SK-N-SH treated with all-trans-retinoic acid at 6 μM for 48 hours (cell line): ENCODE results near the gene CCDC167.
"Not testable (repeated sequence)": the region's sequence is repeated elsewhere in the genome, so short reads cannot be mapped to it uniquely, and the experiment has no call there.

Experiments
- CSDC2 ChIP-seq: fragments of 250-450 bp; sonication (Bioruptor Pico); IDR thresholded peaks from 2 replicates; pipeline ENCODE4 v1.5.0; 2020; ENCODE audit warnings: mild to moderate bottlenecking, moderate library complexity
- GLIS3 ChIP-seq: fragments of 250-450 bp; sonication (Bioruptor Pico); IDR thresholded peaks from 2 replicates; pipeline ENCODE4 v1.5.0; 2020; ENCODE audit warnings: mild to moderate bottlenecking, moderate library complexity
- PATZ1 ChIP-seq: fragments of 250-450 bp; sonication (Bioruptor Pico); IDR thresholded peaks from 2 replicates; pipeline ENCODE4 v1.8.0; 2020; ENCODE audit warnings: mild to moderate bottlenecking, moderate library complexity, borderline replicate concordance
- PPARA ChIP-seq: fragments of 250-450 bp; sonication (Bioruptor Pico); IDR thresholded peaks from 2 replicates; pipeline ENCODE4 v1.5.0; 2020; ENCODE audit warnings: mild to moderate bottlenecking, borderline replicate concordance
- TOX ChIP-seq: fragments of 250-450 bp; sonication (Bioruptor Pico); IDR thresholded peaks from 2 replicates; pipeline ENCODE4 v1.8.0; 2021; ENCODE audit warnings: mild to moderate bottlenecking, moderate library complexity, borderline replicate concordance
- TSHZ2 ChIP-seq: fragments of 250-450 bp; sonication (Bioruptor Pico); IDR thresholded peaks from 2 replicates; pipeline ENCODE4 v1.5.0; 2020; ENCODE audit warnings: mild to moderate bottlenecking, moderate library complexity
- ZFP3 ChIP-seq: fragments of 250-450 bp; sonication (Bioruptor Pico); IDR thresholded peaks from 2 replicates; pipeline ENCODE4 v1.5.0; 2020; ENCODE audit warnings: mild to moderate bottlenecking, moderate library complexity
- ZFP30 ChIP-seq: fragments of 450-650 bp; formaldehyde crosslinking; IDR thresholded peaks from 2 replicates; pipeline ENCODE4 v1.5.0; 2022; ENCODE audit warnings: mild to moderate bottlenecking, moderate library complexity
- ZNF565 ChIP-seq: fragments of 450-650 bp; formaldehyde crosslinking; conservative IDR thresholded peaks from 2 replicates; pipeline ENCODE4 v1.5.0; 2020; ENCODE audit warnings: low read depth, mild to moderate bottlenecking, moderate library complexity
- ZNF70 ChIP-seq: fragments of 450-650 bp; formaldehyde crosslinking; IDR thresholded peaks from 2 replicates; pipeline ENCODE4 v1.5.0; 2020; ENCODE audit warnings: mild to moderate bottlenecking, moderate library complexity
- ZNF8 ChIP-seq: fragments of 450-650 bp; formaldehyde crosslinking; IDR thresholded peaks from 2 replicates; pipeline ENCODE4 v1.5.0; 2020; ENCODE audit warnings: mild to moderate bottlenecking, moderate library complexity
- TF ChIP-seq, protein P1 (sequence below): fragments of 250-450 bp; sonication (Bioruptor Pico); IDR thresholded peaks from 2 replicates; pipeline ENCODE4 v1.8.0; 2021; ENCODE audit warnings: low read depth, mild to moderate bottlenecking, moderate library complexity, borderline replicate concordance
- TF ChIP-seq, protein P2 (sequence below): fragments of 250-450 bp; sonication (Bioruptor Pico); IDR thresholded peaks from 2 replicates; pipeline ENCODE4 v1.5.1; 2021; ENCODE audit warnings: mild to moderate bottlenecking, moderate library complexity
- TF ChIP-seq, protein P3 (sequence below): fragments of 250-450 bp; sonication (Bioruptor Pico); IDR thresholded peaks from 2 replicates; pipeline ENCODE4 v1.5.1; 2020; ENCODE audit warnings: low read depth, mild to moderate bottlenecking, moderate library complexity

DNA sequence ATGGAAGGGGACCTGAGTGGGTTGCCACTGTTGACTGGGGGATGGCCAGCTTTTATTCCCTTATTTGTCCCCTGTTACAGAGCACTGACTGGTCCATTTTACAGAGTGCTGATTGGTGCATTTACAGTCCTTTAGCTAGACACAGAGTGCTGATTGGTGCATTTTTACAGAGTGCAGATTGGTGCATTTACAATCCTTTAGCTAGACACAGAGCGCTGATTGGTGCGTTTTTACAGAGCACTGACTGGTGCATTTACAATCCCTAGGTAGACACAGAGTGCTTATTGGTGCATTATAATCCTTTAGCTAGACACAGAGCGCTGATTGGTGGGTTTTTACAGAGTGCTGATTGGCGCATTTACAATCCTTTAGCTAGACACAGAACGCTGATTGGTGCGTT lies 1.2 kb upstream of the CCDC167 start:
- not testable (repeated sequence) for TF ChIP-seq TOX (CRISPR knock-in tag); GLIS3 (CRISPR knock-in tag); PPARA (CRISPR knock-in tag); TSHZ2 (CRISPR knock-in tag); CSDC2; ZNF70 (CRISPR knock-in tag); PATZ1 (CRISPR knock-in tag); ZFP3 (CRISPR knock-in tag); ZNF565 (CRISPR knock-in tag); ZNF8 (CRISPR knock-in tag); ZFP30 (CRISPR knock-in tag)
- TF ChIP-seq, protein P1, sequence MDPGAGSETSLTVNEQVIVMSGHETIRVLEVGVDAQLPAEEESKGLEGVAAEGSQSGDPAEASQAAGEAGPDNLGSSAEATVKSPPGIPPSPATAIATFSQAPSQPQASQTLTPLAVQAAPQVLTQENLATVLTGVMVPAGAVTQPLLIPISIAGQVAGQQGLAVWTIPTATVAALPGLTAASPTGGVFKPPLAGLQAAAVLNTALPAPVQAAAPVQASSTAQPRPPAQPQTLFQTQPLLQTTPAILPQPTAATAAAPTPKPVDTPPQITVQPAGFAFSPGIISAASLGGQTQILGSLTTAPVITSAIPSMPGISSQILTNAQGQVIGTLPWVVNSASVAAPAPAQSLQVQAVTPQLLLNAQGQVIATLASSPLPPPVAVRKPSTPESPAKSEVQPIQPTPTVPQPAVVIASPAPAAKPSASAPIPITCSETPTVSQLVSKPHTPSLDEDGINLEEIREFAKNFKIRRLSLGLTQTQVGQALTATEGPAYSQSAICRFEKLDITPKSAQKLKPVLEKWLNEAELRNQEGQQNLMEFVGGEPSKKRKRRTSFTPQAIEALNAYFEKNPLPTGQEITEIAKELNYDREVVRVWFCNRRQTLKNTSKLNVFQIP: not testable (repeated sequence)
- TF ChIP-seq, protein P2, sequence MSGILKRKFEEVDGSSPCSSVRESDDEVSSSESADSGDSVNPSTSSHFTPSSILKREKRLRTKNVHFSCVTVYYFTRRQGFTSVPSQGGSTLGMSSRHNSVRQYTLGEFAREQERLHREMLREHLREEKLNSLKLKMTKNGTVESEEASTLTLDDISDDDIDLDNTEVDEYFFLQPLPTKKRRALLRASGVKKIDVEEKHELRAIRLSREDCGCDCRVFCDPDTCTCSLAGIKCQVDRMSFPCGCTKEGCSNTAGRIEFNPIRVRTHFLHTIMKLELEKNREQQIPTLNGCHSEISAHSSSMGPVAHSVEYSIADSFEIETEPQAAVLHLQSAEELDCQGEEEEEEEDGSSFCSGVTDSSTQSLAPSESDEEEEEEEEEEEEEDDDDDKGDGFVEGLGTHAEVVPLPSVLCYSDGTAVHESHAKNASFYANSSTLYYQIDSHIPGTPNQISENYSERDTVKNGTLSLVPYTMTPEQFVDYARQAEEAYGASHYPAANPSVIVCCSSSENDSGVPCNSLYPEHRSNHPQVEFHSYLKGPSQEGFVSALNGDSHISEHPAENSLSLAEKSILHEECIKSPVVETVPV (CRISPR knock-in tag): not testable (repeated sequence)
- TF ChIP-seq, protein P3, sequence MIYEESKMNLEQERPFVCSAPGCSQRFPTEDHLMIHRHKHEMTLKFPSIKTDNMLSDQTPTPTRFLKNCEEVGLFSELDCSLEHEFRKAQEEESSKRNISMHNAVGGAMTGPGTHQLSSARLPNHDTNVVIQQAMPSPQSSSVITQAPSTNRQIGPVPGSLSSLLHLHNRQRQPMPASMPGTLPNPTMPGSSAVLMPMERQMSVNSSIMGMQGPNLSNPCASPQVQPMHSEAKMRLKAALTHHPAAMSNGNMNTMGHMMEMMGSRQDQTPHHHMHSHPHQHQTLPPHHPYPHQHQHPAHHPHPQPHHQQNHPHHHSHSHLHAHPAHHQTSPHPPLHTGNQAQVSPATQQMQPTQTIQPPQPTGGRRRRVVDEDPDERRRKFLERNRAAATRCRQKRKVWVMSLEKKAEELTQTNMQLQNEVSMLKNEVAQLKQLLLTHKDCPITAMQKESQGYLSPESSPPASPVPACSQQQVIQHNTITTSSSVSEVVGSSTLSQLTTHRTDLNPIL (CRISPR knock-in tag): not testable (repeated sequence)
